ENCODE measurements around the gene RPS27L. TPM values are rescaled to one million over a fixed set of nuclear protein-coding genes. Genes with fewer than 3 reads are reported as not detected.

RPS27L gene
- total and polyA plus RNA-seq, 2 experiments from 2014 or later, result 85.9 to 1,011 TPM

- TF ChIP-seq ZNF462 (CRISPR knock-in tag; IDR thresholded peaks at IDR 0.05) (no peak), NANOG (IDR thresholded peaks at IDR 0.05; ENCODE audit: borderline replicate concordance) (no peak), CREB1 (CRISPR knock-in tag; IDR thresholded peaks at IDR 0.05; ENCODE audit: low read depth) (no peak), STAT1 (IDR thresholded peaks at IDR 0.05; ENCODE audit: unreplicated experiment) (no peak), ZNF114 (CRISPR knock-in tag; IDR thresholded peaks at IDR 0.05) (no peak), JUNB (IDR thresholded peaks at IDR 0.05; ENCODE audit: unreplicated experiment) (no peak)
- TF ChIP-seq, protein P1, sequence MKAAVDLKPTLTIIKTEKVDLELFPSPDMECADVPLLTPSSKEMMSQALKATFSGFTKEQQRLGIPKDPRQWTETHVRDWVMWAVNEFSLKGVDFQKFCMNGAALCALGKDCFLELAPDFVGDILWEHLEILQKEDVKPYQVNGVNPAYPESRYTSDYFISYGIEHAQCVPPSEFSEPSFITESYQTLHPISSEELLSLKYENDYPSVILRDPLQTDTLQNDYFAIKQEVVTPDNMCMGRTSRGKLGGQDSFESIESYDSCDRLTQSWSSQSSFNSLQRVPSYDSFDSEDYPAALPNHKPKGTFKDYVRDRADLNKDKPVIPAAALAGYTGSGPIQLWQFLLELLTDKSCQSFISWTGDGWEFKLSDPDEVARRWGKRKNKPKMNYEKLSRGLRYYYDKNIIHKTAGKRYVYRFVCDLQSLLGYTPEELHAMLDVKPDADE (IDR thresholded peaks at IDR 0.05), result no peak
- TF ChIP-seq, protein P2, sequence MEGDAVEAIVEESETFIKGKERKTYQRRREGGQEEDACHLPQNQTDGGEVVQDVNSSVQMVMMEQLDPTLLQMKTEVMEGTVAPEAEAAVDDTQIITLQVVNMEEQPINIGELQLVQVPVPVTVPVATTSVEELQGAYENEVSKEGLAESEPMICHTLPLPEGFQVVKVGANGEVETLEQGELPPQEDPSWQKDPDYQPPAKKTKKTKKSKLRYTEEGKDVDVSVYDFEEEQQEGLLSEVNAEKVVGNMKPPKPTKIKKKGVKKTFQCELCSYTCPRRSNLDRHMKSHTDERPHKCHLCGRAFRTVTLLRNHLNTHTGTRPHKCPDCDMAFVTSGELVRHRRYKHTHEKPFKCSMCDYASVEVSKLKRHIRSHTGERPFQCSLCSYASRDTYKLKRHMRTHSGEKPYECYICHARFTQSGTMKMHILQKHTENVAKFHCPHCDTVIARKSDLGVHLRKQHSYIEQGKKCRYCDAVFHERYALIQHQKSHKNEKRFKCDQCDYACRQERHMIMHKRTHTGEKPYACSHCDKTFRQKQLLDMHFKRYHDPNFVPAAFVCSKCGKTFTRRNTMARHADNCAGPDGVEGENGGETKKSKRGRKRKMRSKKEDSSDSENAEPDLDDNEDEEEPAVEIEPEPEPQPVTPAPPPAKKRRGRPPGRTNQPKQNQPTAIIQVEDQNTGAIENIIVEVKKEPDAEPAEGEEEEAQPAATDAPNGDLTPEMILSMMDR (conservative IDR thresholded peaks at IDR 0.05; ENCODE audit: low read depth in 2 of 2), result no peak
Observed at GRCh38 chr15:63110428-63111026, 46.8 kb downstream of the RPS27L start (continued).

All from GM23338 (cell line).